B cell (primary cell): ENCODE results near the gene SSBP2.

Source experiments
- CTCF ChIP-seq: fragments of 200-600 bp; IDR thresholded peaks from one replicate; pipeline ENCODE4 v1.8.0; 2022; ENCODE audit warnings: antibody characterized with exemption, mild to moderate bottlenecking
- EZH2 ChIP-seq: IDR thresholded peaks from 2 replicates; pipeline ENCODE4 v1.6.1; 2012; ENCODE audit warnings: borderline replicate concordance, low read depth, mild to moderate bottlenecking, moderate library complexity, low read length; ENCODE audit not compliant: insufficient read depth, poor library complexity, severe bottlenecking

DNA sequence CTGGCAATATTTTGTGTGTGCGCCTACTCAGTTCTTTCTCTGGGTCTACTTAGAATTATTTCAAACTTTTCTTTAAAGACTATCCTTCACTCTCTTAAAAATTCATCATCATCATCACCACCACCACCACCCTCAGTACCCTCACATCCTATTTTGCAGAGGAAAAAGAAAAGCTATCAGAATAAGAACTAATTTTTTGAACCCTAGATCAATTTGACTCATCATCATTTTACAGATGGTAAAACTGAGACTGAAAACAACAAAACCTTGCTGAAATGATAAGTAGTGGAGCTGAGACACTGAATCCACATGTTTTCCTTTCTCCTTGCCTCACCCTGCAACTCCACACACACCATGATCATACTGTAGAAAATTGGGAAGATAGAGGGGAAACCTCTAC, 119.3 kb downstream of the SSBP2 start:
- TF ChIP-seq CTCF (no peak), EZH2 (no peak)
